Hematopoietic multipotent progenitor cell treated with erythropoietin and hydrocortisone succinate and interleukin-3 and kit ligand, for 17 days (in vitro differentiated cells): ENCODE measurements around the gene KCTD17.
A peak's percentile ranks its signal among the peaks of the same experiment; 100 is the strongest.

Source experiments
- DNase-seq: peaks from one replicate; pipeline ENCODE4 v3.0.0-alpha.2; 2015; ENCODE audit warnings: low spot score

Gene KCTD17

DNA sequence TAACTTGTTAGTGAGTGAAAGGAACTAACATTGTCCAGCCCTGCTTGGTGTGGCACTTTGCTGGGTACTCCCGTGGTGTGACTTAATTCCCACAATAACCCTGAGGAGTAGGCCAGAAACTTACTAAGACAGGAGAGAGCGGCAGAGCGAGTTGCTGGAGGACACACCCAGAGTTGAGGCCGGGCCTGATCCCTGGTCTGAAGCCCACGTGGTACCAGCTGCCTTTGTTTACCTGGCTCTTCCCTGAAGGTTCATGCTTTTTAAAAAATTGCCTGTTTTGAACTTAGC, 31.4 kb upstream of the KCTD17 start:
- peak; percentile 49 for DNase-seq

DNA sequence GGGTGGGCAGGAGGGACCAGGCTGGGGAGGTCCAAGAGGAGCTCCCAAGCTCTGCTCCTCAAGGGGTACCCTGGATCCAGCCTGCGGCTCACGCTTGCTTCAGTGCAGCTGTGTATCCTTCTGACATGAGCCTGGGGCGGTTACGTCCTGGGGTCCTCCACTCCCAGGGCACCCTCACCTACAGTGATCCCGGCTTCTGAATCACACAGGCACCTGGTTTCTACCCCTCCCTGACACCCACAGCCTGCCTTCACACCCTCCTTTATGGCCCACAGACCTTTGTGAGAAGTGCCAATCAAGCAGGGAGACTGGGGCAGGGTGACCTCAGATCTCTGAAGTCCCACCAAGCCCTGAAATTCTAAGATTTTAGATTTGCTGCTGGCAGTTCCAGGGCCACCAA, 30.5 kb upstream of the KCTD17 start:
- no peak for DNase-seq

DNA sequence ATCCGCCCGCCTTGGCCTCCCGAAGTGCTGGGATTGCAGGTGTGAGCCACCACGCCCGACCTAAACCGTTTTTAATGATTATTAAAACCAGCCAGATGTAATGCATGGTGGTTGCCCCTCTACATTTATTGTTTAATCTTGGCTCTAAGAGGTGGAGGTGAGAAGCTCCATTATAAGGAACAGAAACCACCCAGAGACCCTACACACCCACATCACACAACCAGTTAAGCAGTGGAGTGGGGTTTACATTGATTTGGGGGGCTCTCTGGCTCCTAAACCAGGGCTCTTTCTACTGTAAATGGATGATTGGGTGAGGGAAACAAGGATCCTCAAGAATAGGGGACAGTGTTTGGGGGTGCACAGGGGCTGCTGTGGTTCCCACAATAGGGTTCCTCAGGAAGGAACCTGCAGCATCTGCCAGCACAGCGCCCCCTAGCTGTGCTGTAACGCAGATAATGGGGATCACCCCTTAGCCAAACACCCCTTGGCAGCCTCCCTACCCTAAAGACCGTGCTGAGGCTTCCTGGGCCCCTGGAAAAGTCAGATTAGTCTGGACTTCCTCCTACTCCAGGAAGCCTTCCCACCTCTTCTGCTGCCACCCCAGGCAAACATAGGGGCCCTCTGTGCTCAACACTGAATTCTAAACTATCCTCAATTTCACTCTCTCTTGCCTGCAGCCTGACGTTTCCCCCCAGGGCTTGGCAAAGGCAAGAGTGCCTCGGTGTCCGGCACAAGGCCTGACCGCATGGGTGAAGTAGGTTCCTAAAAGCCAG, 29.6 kb upstream of the KCTD17 start:
- peak; percentile 73 for DNase-seq

DNA sequence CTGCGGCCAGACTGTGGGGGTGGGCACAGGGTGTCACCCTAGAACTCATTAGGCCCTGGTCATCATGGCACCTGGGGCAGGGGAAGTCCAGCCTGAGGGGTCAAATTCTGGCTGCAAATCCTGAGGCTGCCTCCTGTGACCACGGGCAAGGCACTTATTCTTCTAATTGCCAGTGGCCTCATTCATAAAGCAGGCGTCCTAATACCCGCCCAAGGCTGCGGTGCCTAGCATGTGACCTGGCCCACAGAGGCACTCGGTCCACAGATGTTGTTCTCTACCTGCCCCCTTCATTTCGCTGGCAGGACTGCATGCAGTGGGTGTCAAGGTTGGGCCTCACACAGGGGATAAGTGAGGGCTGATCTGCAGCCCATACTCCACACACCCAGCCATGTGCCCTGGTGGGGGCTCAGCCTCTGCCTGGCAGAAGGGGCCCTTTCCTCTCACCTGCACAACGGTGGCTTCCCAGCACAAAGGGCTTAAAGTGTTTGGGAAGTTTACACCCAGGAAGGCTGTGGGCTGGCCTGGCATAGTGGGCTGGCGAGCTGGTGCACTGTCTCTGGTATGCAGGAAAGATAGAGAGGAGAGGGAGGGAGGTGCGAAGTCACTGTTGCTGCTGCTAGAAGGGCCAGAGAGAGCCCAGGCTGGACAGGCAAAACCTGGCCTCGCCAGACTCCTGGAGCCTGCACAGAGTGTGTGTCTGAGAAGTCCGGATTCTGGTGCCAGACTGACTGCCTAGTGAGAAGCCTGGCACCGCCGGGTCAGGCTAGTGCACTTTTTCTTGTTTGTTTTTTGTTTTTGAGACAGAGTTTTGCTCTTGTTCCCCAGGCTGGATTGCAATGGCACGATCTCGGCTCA, 28.8 kb upstream of the KCTD17 start:
- no peak for DNase-seq

DNA sequence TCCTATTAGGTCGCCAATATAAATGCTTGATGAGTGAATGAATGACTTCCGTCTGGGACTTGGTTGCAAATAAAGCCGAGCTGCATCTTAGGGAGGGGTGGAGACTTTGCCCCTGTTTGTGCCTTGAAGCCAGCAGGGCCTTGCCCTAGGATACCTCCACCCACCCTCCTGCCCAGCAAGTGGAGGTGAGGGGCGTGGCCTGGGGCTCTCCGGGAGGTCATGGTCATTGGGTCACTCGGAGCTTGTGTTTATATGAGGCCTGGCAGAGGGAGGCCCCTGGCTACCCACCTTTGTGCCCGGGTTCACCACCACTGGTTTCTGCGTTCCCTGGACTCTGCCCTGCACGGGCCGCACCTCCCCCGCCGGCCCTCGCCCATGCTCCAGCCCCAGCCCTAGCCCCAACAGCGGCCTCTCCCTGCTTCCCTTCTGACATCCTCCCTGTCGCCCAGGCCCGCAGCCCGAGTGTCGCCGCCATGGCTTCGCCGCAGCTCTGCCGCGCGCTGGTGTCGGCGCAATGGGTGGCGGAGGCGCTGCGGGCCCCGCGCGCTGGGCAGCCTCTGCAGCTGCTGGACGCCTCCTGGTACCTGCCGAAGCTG, 27.7 kb upstream of the KCTD17 start:
- DNase-seq, result no peak

DNA sequence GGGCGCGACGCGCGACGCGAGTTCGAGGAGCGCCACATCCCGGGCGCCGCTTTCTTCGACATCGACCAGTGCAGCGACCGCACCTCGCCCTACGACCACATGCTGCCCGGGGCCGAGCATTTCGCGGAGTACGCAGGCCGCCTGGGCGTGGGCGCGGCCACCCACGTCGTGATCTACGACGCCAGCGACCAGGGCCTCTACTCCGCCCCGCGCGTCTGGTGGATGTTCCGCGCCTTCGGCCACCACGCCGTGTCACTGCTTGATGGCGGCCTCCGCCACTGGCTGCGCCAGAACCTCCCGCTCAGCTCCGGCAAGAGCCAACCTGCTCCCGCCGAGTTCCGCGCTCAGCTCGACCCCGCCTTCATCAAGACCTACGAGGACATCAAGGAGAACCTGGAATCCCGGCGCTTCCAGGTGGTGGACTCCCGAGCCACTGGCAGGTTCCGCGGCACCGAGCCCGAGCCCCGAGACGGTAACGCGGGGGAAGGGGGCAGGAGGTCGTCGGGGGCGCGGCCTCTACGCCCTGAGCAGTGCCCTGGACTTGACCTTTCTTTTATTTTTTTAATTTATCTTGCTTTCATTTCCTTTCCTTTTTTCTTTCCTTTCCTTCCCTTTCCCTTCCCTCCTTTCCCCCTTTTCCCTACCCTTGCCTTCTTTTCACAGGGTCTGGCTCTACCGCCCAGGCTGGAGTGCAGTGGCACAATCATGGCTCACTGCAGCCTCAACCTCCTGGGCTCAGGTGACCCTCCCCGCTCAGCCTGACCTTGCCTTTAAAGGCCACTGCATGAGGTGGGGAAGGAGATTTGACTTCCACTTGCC, 27.0 kb upstream of the KCTD17 start:
- no peak for DNase-seq

DNA sequence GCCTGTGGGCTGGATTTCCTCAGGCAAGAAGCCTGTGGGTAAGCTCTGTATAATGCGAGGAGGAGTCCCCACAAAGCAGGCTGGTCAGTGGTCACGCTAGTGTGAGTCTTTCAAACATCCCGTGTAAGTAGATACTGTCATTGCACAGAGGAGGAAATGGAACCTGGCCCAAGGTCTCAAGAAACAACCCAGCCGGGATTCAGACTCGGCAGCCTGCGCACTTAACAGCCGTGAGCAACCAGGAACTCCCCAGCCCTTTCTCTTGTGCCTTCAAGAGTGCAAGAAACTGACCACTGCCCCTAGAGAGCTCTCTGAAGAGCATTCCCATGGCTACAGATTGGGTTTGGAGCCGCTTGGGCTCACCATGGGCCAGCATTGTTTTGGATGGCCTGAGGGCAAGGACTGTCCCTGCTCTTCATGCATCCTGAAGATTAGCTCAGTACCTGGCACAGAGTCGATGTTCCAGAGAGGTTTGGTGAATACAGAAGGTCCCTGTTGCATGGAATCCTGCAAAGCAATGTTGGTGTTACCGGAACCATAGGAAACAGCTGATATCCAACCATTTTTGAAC, 26.0 kb upstream of the KCTD17 start:
- DNase-seq, result no peak

DNA sequence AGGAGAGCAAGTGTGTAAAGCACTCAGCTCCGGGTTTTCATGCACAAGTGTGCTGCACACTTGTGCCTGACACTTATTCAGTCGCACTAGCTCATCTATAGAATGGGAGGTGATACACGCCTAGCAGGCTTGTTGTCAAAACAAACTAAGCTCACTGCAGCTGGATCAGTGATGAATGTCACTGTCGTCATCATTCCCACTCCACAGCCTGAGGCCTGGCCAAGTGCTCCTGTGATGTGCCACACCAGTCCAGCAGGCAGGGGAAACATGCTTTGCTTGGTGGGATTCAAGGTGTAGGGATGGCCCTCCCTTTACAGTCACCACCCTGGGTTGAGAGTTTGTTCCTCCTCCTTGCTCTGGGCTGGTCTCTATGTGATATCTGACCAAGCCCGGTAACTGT, 25.2 kb upstream of the KCTD17 start:
- DNase-seq, result no peak

DNA sequence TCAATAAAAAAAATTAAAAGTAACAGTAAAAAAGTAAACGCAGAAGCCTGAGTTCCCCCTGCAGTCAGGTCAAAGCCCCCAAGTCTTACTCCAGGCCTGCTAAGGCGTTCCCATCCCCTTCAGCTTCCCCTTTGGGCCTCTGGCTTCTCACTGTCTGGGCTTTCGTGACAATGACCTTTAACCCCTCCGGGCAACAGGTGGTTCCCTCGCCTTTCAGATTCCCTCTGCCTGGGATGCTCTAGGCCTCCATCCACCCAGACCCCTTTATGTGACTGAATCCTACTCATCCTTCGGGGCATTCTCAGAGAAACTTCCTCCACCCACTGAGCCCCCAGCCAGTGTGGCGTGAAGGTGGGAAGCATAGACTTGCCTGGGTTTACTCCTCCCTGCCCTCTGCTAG, 24.0 kb upstream of the KCTD17 start:
- DNase-seq, result no peak

DNA sequence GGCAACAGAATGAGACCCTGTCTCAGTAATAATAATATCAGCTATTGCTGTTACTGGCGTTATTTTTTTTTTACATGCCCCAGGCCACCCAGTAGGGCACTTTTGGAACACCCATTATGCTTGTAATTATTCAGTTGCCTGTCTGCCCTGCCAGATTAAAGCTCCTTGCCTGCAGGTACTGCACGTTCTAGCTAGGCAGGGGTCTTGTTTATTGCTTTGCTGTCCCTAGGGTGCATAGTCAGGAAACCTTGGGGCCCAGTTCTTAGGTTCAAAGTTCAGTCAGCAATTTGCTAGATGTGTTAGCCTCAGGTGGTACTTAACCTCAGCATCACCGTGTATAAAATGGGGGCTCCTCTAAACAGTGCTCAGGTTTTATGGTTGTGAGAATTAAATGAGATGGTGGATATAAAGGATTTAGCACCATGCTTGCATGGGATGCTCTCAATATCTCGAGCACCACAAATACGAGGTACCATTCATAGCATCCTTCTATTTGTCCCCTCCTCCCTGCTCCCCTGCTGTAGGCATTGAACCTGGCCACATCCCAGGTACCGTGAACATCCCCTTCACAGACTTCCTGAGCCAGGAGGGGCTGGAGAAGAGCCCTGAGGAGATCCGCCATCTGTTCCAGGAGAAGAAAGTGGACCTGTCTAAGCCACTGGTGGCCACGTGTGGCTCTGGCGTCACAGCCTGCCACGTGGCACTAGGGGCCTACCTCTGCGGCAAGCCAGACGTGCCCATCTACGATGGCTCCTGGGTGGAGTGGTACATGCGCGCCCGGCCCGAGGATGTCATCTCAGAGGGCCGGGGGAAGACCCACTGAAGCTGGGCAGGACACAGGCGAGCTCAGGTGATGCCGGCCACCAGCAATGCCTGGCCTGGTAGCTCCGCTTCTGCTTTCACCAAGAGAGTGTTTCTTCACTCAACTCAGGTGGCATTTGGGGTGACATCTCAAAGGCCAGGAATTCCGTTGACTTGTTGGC, 22.6 kb upstream of the KCTD17 start:
- no peak for DNase-seq

DNA sequence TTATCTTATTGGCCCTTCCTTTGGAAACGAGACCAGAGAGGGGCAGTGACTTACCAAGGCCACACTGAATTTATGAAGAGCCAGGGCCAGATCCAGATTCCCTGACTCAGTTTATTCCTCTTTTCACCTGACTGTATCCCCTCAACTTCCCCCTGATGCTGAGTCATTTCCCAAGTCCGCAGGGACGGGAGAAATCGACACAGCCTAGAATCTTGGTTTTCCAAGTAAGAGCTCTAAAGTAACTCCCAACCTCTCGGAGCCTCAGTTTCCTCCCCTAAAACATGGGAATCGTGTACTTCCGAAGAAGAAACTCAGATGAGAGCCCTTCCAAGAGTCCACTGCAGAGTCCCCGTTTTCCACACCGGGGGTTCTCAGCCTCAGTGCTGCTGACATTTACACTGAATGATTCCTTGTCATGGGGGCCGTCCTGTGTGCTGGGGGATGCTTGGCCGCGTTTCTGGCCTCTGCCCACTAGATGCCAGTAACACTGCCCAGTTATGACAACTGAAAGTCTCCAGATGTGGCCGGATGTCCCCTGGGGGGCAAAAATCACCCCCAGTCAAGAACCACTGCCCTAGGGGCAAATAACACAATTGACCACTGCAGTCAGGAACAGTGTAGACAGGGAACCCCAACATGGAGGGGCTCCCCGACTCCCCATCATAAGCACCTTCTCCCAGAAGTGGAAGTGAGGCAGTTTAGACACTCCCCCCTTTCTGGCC, 20.8 kb upstream of the KCTD17 start:
- no peak for DNase-seq

DNA sequence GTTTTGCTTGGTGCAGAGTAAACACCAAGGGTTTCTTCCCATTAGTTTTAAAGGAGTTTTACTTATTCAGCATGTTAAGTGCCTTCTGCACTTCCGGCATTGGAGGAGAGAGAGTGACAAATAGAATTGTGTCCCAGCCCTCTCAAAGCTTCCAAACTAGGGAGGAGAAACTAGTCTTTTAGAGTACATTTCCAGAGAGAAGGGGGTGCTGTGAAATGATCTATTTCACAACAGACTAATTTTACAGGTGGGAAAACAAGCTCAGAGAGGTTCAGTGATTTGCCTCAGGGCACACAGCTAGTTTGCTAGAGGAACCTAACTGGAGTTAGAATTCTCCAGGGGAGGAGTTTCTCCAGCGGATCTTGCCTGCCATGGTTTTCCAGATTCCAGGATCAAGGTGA, 19.4 kb upstream of the KCTD17 start:
- no peak for DNase-seq

DNA sequence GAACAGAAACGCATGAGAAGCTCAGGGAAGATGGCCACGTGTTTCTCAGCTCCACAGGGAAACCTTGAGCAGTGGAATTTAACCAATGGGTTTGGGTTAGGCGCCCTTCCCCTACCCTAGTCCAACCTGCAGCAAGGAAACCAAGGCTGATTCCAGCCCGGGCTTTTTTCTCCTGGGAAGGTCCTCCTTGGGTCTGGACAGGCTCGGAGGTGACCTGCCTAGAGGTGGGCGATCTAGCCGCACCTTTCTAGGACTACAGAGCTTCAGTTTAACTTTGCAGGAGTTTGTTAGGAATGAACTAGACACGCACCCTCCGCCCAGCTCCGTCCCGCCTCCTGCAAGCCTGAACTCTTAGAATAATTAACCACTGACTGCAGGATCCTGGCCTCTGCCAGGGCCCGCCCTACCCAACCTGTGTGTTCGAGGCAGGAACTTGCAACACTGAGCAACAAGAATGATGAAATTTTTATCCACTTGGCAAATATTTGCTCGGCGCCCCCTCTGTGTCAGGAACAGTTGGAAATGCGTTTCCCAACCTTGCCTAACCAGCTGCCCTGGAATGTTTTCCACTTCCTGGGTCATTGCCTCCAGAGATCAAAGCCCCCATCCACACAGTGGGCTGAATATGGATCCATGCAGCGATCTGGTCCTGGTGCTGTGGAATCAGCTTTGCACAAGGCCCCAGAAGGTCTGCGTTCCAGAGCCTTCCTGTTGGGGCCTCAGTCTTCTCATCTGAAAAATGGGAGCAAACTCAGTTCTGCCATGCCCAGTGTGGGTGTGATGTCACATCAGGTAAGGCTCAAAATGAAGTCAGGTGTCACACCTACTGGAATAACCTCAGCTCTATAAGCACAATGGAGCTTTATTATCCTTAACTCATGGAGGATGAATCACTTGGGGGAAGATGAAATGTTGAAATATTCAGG, 18.7 kb upstream of the KCTD17 start:
- no peak for DNase-seq

DNA sequence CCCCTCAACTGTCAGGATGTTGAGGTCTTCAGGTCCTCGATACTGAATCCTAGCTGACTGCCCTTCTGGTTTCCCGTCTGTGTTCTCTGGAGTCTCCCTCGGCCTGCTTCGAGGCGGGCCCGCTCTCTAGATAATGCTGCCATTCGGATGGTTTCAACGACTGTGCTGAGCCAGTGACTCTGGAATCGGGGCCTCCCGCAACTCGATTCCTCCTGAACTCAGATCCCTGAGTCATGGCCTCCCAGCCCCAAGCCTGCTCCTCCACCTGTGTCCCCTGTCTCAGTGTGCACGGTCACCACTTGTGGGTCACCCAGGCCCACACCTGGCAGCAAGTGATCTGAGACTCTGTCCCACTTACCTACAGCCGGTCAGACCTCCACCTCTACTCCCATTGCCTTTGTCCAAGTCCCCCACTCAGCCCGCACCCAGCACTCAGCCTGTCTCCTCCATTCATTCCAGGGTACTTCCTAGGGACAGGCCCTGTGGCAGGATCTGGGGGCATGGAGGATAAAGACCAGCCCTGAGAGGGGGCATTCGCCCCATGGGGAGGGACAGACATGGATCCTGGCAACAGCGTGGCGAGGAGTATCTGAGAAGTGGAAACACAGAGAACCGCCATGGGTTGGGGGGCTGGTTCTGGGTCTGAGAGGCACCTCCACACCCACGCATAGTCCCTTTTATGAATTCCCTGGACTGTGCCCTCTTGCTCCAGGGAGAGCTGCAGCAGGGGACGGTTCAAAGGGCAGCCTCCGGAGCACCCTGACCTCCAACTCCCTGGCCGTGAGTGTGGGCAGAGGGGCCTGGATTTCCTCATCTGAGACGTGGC, 17.7 kb upstream of the KCTD17 start:
- no peak for DNase-seq

DNA sequence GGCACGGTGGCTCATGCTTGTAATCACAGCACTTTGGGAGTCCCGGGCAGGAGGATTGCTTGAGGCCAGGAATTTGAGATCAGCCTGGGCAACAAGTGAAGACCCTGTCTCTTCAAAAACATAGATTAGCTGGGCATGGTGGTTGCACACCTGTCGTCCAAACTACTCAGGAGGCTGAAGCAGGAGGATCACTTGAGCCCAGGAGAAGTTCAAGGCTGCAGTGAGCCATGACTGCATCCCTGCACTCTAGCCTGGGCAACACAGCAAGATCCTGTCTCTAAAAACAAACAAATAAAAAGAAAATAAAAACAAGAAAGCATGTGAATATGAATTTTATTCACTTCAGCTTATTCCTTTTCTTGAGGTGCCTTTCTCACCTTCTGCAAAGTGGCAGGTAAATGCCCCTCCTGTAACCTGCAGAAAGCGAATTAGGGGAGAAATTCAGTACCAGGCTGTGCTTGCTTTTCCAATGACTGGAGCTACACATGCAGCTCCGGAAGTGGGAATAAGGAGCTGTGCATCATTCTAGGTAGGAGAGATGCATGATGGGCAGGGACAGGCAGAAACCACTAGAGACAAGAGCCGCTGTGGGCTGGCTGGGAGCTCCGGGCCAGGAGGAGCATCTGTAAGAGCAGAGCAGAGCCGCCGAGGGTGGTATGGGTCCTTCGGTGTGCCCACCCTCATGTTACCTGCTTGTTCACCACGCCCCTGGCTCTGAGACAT, 14.7 kb upstream of the KCTD17 start:
- no peak for DNase-seq

DNA sequence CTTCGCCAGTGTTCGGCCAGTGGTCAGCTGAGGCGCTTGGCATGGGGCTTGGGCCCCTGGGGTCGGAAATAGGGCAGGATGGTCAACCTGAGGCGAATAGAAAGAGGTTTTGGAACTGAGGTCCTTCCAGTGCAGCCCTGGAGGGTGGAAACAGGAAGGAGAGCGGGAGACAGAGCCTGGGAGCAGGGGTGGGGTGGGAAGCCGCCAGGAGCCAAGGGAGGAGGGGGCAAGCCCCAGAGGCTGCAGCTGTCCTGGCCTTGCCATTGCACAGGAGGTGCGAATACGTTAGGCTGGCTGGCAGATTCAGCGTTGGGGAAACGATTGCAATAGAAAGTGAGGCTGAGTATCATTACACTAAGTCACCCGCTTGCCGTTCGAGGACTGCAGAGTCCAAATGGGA, 13.9 kb upstream of the KCTD17 start:
- no peak for DNase-seq

DNA sequence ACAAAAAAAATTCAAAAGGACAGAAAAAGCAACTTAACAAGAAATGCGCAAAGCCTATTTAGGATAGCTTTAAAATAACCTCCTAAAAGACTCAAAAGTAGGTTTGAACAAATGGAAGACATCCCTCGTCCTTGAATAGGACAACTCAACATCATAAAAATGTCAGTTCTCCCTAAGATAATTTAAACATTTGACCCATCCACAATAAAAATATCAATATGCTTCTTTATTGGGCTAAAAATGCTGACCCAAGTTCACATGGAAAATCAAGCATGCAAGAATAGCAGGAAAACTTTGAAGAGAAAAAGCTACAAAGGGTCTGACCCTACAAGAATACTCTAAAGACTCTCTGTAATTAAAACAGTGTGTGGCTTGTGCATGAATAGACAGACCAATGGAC, 12.1 kb upstream of the KCTD17 start:
- DNase-seq, result no peak
